Measurements from ENCODE around the gene PLCB4. TPM values are rescaled to one million over a fixed set of nuclear protein-coding genes. Genes with fewer than 3 reads are reported as not detected.

Gene PLCB4
- total and polyA plus RNA-seq, 2 experiments from 2014 or later = 6.5 to 16.1 TPM

DNA sequence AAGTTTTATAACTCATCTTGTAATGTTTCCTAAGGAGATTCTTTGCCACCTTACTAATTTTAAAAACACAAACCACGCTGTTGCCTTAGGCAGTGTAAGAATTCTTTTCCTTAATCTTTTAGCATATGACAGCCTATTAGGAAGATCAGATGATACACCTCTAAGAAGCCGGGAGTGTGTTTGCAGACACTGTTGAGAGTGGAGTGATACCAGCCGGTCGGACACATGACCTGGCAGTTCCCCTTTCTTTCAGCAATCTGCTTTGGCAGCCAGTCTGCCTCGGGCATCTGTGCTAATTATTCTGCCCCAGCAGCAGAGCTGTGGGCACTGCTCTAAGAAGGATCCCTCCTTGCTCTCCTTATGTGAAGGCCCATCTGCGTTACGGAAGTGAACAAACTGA, 50.9 kb downstream of the PLCB4 start (continued):
- TF ChIP-seq, protein P1, sequence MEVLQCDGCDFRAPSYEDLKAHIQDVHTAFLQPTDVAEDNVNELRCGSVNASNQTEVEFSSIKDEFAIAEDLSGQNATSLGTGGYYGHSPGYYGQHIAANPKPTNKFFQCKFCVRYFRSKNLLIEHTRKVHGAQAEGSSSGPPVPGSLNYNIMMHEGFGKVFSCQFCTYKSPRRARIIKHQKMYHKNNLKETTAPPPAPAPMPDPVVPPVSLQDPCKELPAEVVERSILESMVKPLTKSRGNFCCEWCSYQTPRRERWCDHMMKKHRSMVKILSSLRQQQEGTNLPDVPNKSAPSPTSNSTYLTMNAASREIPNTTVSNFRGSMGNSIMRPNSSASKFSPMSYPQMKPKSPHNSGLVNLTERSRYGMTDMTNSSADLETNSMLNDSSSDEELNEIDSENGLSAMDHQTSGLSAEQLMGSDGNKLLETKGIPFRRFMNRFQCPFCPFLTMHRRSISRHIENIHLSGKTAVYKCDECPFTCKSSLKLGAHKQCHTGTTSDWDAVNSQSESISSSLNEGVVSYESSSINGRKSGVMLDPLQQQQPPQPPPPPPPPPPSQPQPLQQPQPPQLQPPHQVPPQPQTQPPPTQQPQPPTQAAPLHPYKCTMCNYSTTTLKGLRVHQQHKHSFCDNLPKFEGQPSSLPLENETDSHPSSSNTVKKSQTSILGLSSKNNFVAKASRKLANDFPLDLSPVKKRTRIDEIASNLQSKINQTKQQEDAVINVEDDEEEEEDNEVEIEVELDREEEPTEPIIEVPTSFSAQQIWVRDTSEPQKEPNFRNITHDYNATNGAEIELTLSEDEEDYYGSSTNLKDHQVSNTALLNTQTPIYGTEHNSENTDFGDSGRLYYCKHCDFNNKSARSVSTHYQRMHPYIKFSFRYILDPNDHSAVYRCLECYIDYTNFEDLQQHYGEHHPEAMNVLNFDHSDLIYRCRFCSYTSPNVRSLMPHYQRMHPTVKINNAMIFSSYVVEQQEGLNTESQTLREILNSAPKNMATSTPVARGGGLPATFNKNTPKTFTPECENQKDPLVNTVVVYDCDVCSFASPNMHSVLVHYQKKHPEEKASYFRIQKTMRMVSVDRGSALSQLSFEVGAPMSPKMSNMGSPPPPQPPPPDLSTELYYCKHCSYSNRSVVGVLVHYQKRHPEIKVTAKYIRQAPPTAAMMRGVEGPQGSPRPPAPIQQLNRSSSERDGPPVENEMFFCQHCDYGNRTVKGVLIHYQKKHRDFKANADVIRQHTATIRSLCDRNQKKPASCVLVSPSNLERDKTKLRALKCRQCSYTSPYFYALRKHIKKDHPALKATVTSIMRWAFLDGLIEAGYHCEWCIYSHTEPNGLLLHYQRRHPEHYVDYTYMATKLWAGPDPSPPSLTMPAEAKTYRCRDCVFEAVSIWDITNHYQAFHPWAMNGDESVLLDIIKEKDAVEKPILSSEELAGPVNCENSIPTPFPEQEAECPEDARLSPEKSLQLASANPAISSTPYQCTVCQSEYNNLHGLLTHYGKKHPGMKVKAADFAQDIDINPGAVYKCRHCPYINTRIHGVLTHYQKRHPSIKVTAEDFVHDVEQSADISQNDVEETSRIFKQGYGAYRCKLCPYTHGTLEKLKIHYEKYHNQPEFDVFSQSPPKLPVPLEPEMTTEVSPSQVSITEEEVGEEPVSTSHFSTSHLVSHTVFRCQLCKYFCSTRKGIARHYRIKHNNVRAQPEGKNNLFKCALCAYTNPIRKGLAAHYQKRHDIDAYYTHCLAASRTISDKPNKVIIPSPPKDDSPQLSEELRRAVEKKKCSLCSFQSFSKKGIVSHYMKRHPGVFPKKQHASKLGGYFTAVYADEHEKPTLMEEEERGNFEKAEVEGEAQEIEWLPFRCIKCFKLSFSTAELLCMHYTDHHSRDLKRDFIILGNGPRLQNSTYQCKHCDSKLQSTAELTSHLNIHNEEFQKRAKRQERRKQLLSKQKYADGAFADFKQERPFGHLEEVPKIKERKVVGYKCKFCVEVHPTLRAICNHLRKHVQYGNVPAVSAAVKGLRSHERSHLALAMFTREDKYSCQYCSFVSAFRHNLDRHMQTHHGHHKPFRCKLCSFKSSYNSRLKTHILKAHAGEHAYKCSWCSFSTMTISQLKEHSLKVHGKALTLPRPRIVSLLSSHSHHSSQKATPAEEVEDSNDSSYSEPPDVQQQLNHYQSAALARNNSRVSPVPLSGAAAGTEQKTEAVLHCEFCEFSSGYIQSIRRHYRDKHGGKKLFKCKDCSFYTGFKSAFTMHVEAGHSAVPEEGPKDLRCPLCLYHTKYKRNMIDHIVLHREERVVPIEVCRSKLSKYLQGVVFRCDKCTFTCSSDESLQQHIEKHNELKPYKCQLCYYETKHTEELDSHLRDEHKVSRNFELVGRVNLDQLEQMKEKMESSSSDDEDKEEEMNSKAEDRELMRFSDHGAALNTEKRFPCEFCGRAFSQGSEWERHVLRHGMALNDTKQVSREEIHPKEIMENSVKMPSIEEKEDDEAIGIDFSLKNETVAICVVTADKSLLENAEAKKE (CRISPR knock-in tag; IDR thresholded peaks at IDR 0.05) = no peak
- TF ChIP-seq NANOG (IDR thresholded peaks at IDR 0.05; ENCODE audit: borderline replicate concordance) = no peak

DNA sequence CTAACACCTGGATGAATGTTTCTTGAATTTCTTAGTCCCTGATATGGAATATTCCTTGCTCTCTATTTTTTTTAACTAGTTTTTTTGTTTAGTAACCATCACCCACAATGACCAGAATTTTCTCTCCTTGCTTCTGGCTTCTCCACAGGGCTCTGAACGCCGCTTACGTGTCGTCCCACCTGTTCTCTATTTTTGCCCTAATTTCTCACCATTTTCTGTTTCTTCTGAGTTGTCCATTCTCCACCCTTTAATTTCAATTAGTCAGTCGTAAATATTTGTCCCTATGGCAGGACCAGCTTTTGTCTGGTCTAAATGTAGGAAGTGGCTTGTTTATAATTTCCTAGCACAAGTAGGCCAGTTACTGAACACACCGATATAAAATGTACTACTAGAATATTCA, 52.3 kb downstream of the PLCB4 start:
- Histone ChIP-seq H3K27me3 (ENCODE audit: insufficient read depth) (no peaks in the 10 kb centered on the region), H3K4me3 (no peak overlapping the region), H3K4me1 (ENCODE audit: insufficient read depth) (no peaks in the 10 kb centered on the region), H3K79me2 (replicated peaks; ENCODE audit: insufficient read depth) (no peaks in the 10 kb centered on the region), H4K20me1 (replicated peaks; ENCODE audit: insufficient read depth) (no peaks in the 10 kb centered on the region; the same call in 1 of the 2 replicates), H3K4me2 (no peak overlapping the region), H3K9me2 (ENCODE audit: insufficient read depth) (no peaks in the 10 kb centered on the region), H3K27ac (ENCODE audit: low read depth) (no peak overlapping the region), H3K36me3 (ENCODE audit: insufficient read depth) (no peaks in the 10 kb centered on the region), H2AFZ (no peak overlapping the region), H3F3A (replicated peaks; ENCODE audit: low read depth) (no peaks in the 10 kb centered on the region)
- Mint-ChIP-seq H3K27ac (no peak overlapping the region), H3K36me3 (ENCODE audit: low read depth) (no peaks in the 10 kb centered on the region), H3K9me3 (no peaks in the 10 kb centered on the region), H3K4me1 (no peaks in the 10 kb centered on the region), H3K27me3 (ENCODE audit: insufficient read depth, low read depth, poor library complexity) (no peaks in the 10 kb centered on the region), H3K4me3 (no peak overlapping the region)
- no peak for TF ChIP-seq EZH2phosphoT487 (IDR thresholded peaks at IDR 0.05; ENCODE audit: unreplicated experiment)
- no peak for DNase-seq (ENCODE audit: low spot score)
- no peak for ATAC-seq

GRCh38 chr20:9122571-9122970, 53.7 kb downstream of the PLCB4 start:
- H3K9me3 Mint-ChIP-seq = no peaks in the 10 kb centered on the region
- TF ChIP-seq ZNF331 (CRISPR knock-in tag; IDR thresholded peaks at IDR 0.05; ENCODE audit: low read depth) (no peak), CTCF (conservative IDR thresholded peaks at IDR 0.05; ENCODE audit: low read depth in 2 of 2) (no peak), CREB1 (CRISPR knock-in tag; IDR thresholded peaks at IDR 0.05; ENCODE audit: low read depth) (no peak), POLR2AphosphoS5 (IDR thresholded peaks at IDR 0.05; ENCODE audit: low read depth) (no peak), ETS1 (IDR thresholded peaks at IDR 0.05) (no peak), EZH2phosphoT487 (IDR thresholded peaks at IDR 0.05; ENCODE audit: unreplicated experiment) (no peak), EZH2 (IDR thresholded peaks at IDR 0.05; ENCODE audit: low read depth, unreplicated experiment) (no peak)

More at GRCh38 chr20:9122571-9122970, 53.7 kb downstream of the PLCB4 start:
- no peak for ATAC-seq
- H3K27me3 Mint-ChIP-seq (ENCODE audit: insufficient read depth, low read depth, poor library complexity) = no peaks in the 10 kb centered on the region
- H3K4me3 ChIP-seq = no peak overlapping the region
- H3K27me3 ChIP-seq (ENCODE audit: insufficient read depth) = no peaks in the 10 kb centered on the region
- H2AFZ ChIP-seq = no peak overlapping the region
- no peaks in the 10 kb centered on the region for H3K9me2 ChIP-seq (ENCODE audit: insufficient read depth)
- no peak overlapping the region for H3K27ac Mint-ChIP-seq
- no peak overlapping the region for H3K4me3 Mint-ChIP-seq
- no peaks in the 10 kb centered on the region for H3K79me2 ChIP-seq (replicated peaks; ENCODE audit: insufficient read depth)
- no peaks in the 10 kb centered on the region for H3F3A ChIP-seq (replicated peaks; ENCODE audit: low read depth)
- H3K4me1 Mint-ChIP-seq = no peaks in the 10 kb centered on the region
- DNase-seq (ENCODE audit: low spot score) = no peak
- no peaks in the 10 kb centered on the region; the same call in 1 of the 2 replicates for H4K20me1 ChIP-seq (replicated peaks; ENCODE audit: insufficient read depth)
- no peaks in the 10 kb centered on the region for H3K4me1 ChIP-seq (ENCODE audit: insufficient read depth)
- no peaks in the 10 kb centered on the region for H3K36me3 ChIP-seq (ENCODE audit: insufficient read depth)
- no peak overlapping the region for H3K4me2 ChIP-seq
- H3K27ac ChIP-seq (ENCODE audit: low read depth) = no peak overlapping the region
- H3K36me3 Mint-ChIP-seq (ENCODE audit: low read depth) = no peaks in the 10 kb centered on the region

All from GM23338 (cell line).